Measurements from ENCODE around the gene CYB5D1.

Gene CYB5D1

DNA sequence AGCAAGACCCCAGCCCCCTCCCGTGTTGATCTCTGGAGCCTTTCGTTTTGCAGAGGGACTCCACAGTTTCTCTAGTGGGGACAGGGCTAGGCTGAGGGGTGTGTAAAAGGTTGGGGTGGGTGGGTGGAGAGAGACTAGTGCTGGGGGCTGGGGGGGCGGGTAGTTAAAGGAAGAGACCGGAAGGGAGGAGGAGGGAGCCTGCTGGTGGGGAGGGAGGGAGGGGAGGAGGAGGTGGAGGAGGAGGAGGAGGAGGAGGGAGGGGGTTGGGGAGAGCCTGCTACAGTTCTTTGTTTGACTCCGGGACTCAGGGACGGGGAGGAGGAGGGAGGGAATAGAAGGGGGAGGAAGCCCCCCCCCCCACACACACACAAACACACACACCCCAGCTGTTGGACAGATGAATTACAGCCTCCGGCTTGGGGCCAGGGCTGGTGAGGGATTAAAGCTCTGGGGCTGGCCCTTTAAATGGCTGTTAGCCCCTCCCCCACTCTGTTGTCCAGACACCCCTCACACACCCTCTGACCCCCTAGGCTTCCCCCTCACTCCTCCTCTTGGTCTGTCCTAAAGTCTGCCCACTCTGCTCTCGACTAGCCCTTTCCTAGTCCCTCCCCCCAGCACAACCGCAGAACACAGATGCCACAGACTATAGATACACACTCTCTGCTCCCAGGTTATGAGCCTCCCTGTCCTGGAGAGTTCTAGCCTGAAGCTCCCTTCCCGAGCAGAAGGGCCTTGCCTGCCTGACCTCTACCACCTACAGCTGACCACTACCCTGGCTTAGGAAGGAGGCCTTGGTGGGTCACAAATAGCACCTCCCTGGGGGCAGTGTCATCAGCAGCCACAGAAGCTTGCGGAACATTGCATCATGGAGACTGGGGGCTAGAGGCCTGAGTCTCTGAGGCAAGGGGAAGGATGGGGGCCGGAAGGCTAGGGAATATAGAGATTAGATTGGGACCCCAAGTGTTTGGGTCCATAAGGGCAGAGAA, 19.4 kb upstream of the CYB5D1 start:
- no peak for TF ChIP-seq ZFX (IDR thresholded peaks at IDR 0.05; ENCODE audit: borderline replicate concordance)
- TF ChIP-seq, protein P1, sequence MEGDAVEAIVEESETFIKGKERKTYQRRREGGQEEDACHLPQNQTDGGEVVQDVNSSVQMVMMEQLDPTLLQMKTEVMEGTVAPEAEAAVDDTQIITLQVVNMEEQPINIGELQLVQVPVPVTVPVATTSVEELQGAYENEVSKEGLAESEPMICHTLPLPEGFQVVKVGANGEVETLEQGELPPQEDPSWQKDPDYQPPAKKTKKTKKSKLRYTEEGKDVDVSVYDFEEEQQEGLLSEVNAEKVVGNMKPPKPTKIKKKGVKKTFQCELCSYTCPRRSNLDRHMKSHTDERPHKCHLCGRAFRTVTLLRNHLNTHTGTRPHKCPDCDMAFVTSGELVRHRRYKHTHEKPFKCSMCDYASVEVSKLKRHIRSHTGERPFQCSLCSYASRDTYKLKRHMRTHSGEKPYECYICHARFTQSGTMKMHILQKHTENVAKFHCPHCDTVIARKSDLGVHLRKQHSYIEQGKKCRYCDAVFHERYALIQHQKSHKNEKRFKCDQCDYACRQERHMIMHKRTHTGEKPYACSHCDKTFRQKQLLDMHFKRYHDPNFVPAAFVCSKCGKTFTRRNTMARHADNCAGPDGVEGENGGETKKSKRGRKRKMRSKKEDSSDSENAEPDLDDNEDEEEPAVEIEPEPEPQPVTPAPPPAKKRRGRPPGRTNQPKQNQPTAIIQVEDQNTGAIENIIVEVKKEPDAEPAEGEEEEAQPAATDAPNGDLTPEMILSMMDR (IDR thresholded peaks at IDR 0.05) = no peak
- peak overlapping the region; percentile 99 for H3K27ac ChIP-seq

DNA sequence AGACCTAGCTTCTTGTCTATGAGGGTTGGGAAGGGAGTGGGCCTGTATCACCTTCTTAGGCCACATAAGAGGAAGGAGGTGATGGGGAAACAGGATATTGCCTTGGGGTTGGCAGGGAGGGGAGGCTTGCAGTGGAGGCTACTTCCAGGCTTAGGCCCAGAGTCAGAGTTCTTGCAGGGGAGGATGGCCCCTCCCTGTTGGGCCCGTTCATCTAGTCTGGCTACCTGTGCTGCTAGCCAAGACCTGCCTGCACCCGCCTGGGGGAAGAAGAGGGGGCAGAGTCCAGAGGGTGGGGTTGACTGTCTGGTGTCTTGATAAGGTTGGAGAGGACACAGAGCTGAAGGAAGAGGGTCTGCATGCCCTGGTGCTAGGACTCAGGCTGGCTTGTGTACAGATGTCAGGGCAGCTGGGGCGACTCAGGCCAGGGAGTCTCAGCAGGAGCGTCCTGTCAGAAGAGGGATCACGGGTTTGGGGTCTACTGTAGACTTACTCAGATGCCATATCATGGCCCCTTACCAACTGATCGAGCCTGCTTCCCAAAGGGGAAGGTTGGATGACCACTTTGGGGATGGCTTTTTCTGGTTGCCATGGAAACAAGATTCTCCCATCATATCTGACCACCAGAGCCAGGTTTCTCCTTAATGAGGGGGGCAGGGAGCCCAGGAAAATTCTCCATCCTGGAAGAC, 18.5 kb upstream of the CYB5D1 start:
- TF ChIP-seq ZFX (IDR thresholded peaks at IDR 0.05; ENCODE audit: borderline replicate concordance) = no peak
- TF ChIP-seq, protein P1 (IDR thresholded peaks at IDR 0.05) = no peak
- H3K27ac ChIP-seq = peak overlapping the region; percentile 99

DNA sequence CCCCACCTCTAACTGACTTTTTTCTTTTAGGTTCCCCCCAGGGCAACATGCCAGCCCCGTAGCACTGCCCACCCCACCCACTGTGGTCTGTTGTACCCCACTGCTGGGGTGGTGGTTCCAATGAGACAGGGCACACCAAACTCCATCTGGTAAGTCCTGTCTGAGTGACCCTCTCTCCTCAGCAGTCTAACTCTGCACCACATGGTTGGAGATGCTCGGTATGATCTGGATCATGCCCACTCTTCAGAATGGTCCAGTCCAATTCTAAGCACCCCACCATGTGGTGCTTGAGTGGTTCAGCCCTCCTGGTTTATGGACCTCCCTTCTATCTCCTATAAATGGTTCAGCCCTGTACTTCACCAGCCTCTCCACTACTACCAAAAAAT, 17.9 kb upstream of the CYB5D1 start:
- H3K27ac ChIP-seq = peak overlapping the region; percentile 99

DNA sequence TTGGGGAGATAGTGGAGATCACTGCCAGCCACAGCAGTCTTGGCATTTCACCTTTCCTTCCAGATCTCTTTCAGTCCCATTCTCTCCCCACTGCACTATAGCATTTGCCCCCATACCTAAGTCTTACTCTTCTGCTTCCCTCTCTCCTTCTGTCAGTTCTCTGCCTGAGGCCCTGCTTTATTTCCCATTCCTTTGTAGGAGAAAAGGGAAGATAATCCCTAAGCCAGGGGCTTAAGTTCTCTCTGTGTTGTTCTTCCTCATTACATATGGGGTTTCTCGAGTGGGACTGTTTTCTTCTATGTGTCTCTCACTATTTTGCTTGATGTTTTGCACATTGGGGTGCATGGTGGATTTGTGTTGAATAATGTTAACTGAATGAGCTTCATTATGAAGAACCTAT, 17.4 kb upstream of the CYB5D1 start:
- peak overlapping the region; percentile 99 for H3K27ac ChIP-seq
- TF ChIP-seq ZFX (IDR thresholded peaks at IDR 0.05; ENCODE audit: borderline replicate concordance) = no peak

More for the DNA sequence above, 17.9 kb upstream of the CYB5D1 start:
- no peak for TF ChIP-seq ZFX (IDR thresholded peaks at IDR 0.05; ENCODE audit: borderline replicate concordance)
- TF ChIP-seq, protein P1 (IDR thresholded peaks at IDR 0.05) = no peak

DNA sequence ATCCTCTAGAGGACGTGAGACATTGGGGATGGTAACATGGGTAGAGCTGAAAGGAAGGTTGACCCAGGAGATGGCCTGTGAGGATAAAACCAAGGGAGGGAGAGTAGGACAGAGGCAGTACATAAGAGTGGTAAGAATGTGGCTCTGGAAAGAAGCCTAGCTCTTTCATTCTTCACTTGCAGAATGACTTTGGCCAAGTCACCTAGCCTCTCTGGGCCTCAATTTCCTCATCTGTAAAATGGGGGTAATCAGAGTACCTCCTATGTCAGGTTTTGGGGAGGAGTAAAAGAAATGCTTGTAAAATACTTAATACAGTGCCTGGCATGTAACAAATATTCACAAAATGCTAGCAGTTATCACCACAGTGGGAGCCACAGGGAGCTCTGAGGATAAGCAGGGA, 16.9 kb upstream of the CYB5D1 start:
- no peak for TF ChIP-seq ZFX (IDR thresholded peaks at IDR 0.05; ENCODE audit: borderline replicate concordance)
- TF ChIP-seq, protein P1 (IDR thresholded peaks at IDR 0.05) = no peak
- peak overlapping the region; percentile 99 for H3K27ac ChIP-seq

DNA sequence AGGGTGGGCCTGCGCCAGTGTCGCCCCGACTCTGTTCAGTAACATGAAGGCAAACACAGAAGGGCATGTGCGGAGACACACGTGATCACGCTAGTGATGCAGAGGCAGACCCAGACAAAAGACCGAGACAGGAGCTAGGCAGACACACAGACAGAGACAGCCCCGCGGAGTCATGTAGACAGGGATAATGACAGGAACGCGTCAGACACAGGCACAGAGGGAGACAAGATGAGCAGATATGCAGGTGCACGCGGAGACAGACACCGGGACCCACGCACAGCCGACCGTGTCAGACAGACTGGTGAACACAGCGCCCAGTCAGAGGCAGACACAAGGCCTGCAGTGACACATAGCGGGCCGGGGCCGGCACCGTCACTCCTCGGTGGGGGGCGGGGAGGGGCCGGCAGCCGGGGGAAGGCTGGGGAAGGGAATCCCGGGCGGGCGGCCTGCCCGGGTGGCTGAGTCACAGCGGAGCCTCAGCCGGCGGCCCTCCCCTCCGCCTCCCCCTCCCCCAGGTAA, 16.3 kb upstream of the CYB5D1 start:
- TF ChIP-seq, protein P1 (IDR thresholded peaks at IDR 0.05) = peak; percentile 16; the same call in 1 of the 2 replicates
- no peak for TF ChIP-seq ZFX (IDR thresholded peaks at IDR 0.05; ENCODE audit: borderline replicate concordance)
- peak overlapping the region; percentile 99 for H3K27ac ChIP-seq

DNA sequence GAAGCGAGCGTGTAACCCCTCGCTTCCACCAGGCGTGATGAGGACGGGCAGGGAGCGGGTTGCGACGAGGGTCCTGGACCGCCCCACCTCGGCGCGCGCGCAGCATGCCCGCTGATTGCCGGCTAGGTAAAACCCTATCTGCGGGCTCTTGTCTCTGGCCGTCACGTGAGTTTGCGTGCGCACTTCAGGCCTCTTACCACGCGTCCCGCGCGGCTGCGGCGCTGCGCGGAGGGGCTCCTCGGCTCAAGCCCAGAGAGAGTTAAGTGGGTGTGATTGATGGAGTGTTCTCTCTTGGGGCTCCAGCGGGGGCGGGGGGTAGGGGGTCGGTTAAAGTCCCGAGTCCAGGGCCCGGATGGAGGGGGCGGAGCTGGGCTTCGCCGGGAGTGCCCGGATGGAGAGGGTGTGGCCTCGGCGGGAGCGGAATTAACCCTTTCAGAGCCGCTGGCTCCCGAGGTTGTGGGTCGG, 15.9 kb upstream of the CYB5D1 start:
- TF ChIP-seq, protein P1 (IDR thresholded peaks at IDR 0.05) = no peak
- TF ChIP-seq ZFX (IDR thresholded peaks at IDR 0.05; ENCODE audit: borderline replicate concordance) = no peak
- H3K27ac ChIP-seq = peak overlapping the region; percentile 99

All from 22Rv1 (cell line).